Left ventricle myocardium inferior (tissue), 1 donor: ENCODE data around the gene MOXD1. TPM values are rescaled to one million over a fixed set of nuclear protein-coding genes. Genes with fewer than 3 reads are reported as not detected.

ENCODE experiments used
- DNase-seq: peaks from one replicate; pipeline ENCODE4 v3.0.0-alpha.2; 2020
- H3K27ac ChIP-seq: fragments of 200-600 bp; replicated peaks from 2 replicates; pipeline ENCODE4 v1.8.0; 2021
- H3K27me3 ChIP-seq: fragments of 200-600 bp; 2 replicates; pipeline ENCODE4 v1.8.0; 2021; ENCODE audit warnings: low read depth
- H3K36me3 ChIP-seq: fragments of 200-600 bp; 2 replicates; pipeline ENCODE4 v1.8.0; 2021
- H3K4me1 ChIP-seq: fragments of 200-600 bp; 2 replicates; pipeline ENCODE4 v1.8.0; 2021
- H3K4me3 ChIP-seq: fragments of 200-600 bp; 2 replicates; pipeline ENCODE4 v1.8.0; 2021; ENCODE audit warnings: mild to moderate bottlenecking, moderate library complexity
- H3K9me3 ChIP-seq: fragments of 200-600 bp; replicated peaks from 2 replicates; pipeline ENCODE4 v1.8.0; 2021
- CTCF ChIP-seq: fragments of 200-600 bp; IDR thresholded peaks from 2 replicates; pipeline ENCODE4 v1.8.0; 2021; ENCODE audit warnings: antibody characterized with exemption, mild to moderate bottlenecking, borderline replicate concordance
- intact Hi-C: fragments of 100-400 bp; cut with micrococcal nuclease; formaldehyde crosslinking; loops from one replicate; pipeline ENCODE4 v1.11.0; 2022
- total RNA-seq: library from RNA; stranded (reverse); fragmentation: NEBNext Ultra II Directional; extraction: Animal tissue kit (Norgen Biotek cat#: 25700); gene quantifications from one replicate; pipeline ENCODE4 v1.2.1, GENCODE V29; 2021
- donor health status: DM: no; HTN: yes; CAD: no; lungs with severe emphysema.

MOXD1 gene
- total RNA-seq, 1 donor from 2014 or later = 3.4 TPM

GRCh38 chr6:132399376-132400074, 1.8 kb downstream of the MOXD1 start:
- no peak for TF ChIP-seq CTCF
- no peaks in the 10 kb centered on the region for H3K36me3 ChIP-seq
- intact Hi-C loops = no loop called here
- no peak overlapping the region for H3K27ac ChIP-seq
- H3K9me3 ChIP-seq = peaks cover 21% of the 10 kb centered on the region
- peak overlapping the region; percentile 74 for H3K4me3 ChIP-seq
- H3K27me3 ChIP-seq = peaks cover 75% of the 10 kb centered on the region
- H3K4me1 ChIP-seq = peaks cover 12% of the 10 kb centered on the region
- DNase-seq = no peak

GRCh38 chr6:132395015-132395597, 6.2 kb downstream of the MOXD1 start:
- peaks cover 6% of the 10 kb centered on the region for H3K4me1 ChIP-seq
- no peak for DNase-seq
- H3K4me3 ChIP-seq = no peak overlapping the region
- intact Hi-C loops = no loop called here
- no peaks in the 10 kb centered on the region for H3K36me3 ChIP-seq
- no peak for TF ChIP-seq CTCF
- peaks cover 26% of the 10 kb centered on the region for H3K9me3 ChIP-seq
- peaks cover 45% of the 10 kb centered on the region for H3K27me3 ChIP-seq
- H3K27ac ChIP-seq = no peak overlapping the region

- intact Hi-C loops = no loop called here
- H3K27ac ChIP-seq = peak overlapping the region; percentile 56
- no peak for TF ChIP-seq CTCF
- no peak overlapping the region for H3K4me3 ChIP-seq
- no peak for DNase-seq
- H3K36me3 ChIP-seq = no peaks in the 10 kb centered on the region
- H3K27me3 ChIP-seq = peaks cover 22% of the 10 kb centered on the region
- H3K4me1 ChIP-seq = peaks cover 6% of the 10 kb centered on the region
- peaks cover 26% of the 10 kb centered on the region for H3K9me3 ChIP-seq
These were observed 8.5 kb downstream of the MOXD1 start for GRCh38 chr6:132392792-132393191.

GRCh38 chr6:132392270-132392646, 9.0 kb downstream of the MOXD1 start:
- H3K27me3 ChIP-seq = peaks cover 20% of the 10 kb centered on the region
- no peak for DNase-seq
- H3K27ac ChIP-seq = peak overlapping the region; percentile 56
- H3K9me3 ChIP-seq = peaks cover 26% of the 10 kb centered on the region
- H3K4me3 ChIP-seq = peak overlapping the region; percentile 9
- intact Hi-C loops = no loop called here
- no peaks in the 10 kb centered on the region for H3K36me3 ChIP-seq
- peaks cover 6% of the 10 kb centered on the region for H3K4me1 ChIP-seq
- no peak for TF ChIP-seq CTCF

- Histone ChIP-seq H3K27ac (peak overlapping the region; percentile 56), H3K4me1 (peaks cover 6% of the 10 kb centered on the region), H3K36me3 (no peaks in the 10 kb centered on the region), H3K27me3 (peaks cover 15% of the 10 kb centered on the region), H3K4me3 (peak overlapping the region; percentile 9), H3K9me3 (peaks cover 26% of the 10 kb centered on the region)
- TF ChIP-seq CTCF = no peak
- intact Hi-C loops = no loop called here
- DNase-seq = peak; percentile 18
These were observed 9.6 kb downstream of the MOXD1 start for GRCh38 chr6:132391391-132392269.
